ENCODE results near the gene HNF4A.

GRCh38 chr20:44350567-44350966 lies 4.9 kb upstream of the HNF4A start:
- TF ChIP-seq CTCF (conservative IDR thresholded peaks at IDR 0.05; ENCODE audit: low read length) (no peak), EZH2phosphoT487 (IDR thresholded peaks at IDR 0.05; ENCODE audit: borderline replicate concordance, low read depth, low read length) (no peak)

Data from OCI-LY7 (cell line).